IPS DF 6.9 (cell line): Measurements from ENCODE around the gene COX4I1.

Source experiments
- DNase-seq: peaks from one replicate; pipeline ENCODE4 v3.0.0-alpha.2; 2013; ENCODE audit warnings: low read depth, low spot score
- H3K27ac ChIP-seq: one replicate; pipeline ENCODE4 v1.5.1; 2013; ENCODE audit warnings: low read length, control low read depth
- H3K27me3 ChIP-seq: 2 replicates; pipeline ENCODE4 v1.6.1; 2013; ENCODE audit warnings: mild to moderate bottlenecking, low read length; ENCODE audit not compliant: control insufficient read depth, insufficient read depth
- H3K36me3 ChIP-seq: 2 replicates; pipeline ENCODE4 v1.6.1; 2013; ENCODE audit warnings: low read length; ENCODE audit not compliant: control insufficient read depth, insufficient read depth
- H3K4me1 ChIP-seq: 2 replicates; pipeline ENCODE4 v1.6.1; 2013; ENCODE audit warnings: low read length; ENCODE audit not compliant: control insufficient read depth, insufficient read depth
- H3K4me3 ChIP-seq: 2 replicates; pipeline ENCODE4 v1.5.1; 2013; ENCODE audit warnings: mild to moderate bottlenecking, low read length
- H3K9me3 ChIP-seq: 2 replicates; pipeline ENCODE4 v1.6.1; 2013; ENCODE audit warnings: low read length, inconsistent platforms; ENCODE audit not compliant: control insufficient read depth, insufficient read depth
- WGBS: extraction: QIAGEN DNeasy Blood & Tissue Kit; methylation state at CpG from one replicate; pipeline ENCODE4 v1.1.7; 2013; ENCODE audit warnings: mixed read lengths, missing lambda C conversion rate; ENCODE audit not compliant: insufficient read length, insufficient coverage; 5-methylcytosine and 5-hydroxymethylcytosine counted together

COX4I1 gene

GRCh38 chr16:85755929-85756768 lies 43.3 kb upstream of the COX4I1 start:
- peaks cover 6% of the 10 kb centered on the region for H3K27me3 ChIP-seq
- DNase-seq, result no peak
- H3K9me3 ChIP-seq, result no peaks in the 10 kb centered on the region
- no peaks in the 10 kb centered on the region for H3K36me3 ChIP-seq
- no peak overlapping the region for H3K4me3 ChIP-seq
- H3K4me1 ChIP-seq, result peaks cover 9% of the 10 kb centered on the region
- no CpG with 5 or more reads among the region's 25 CpGs for WGBS
- no peak overlapping the region for H3K27ac ChIP-seq

GRCh38 chr16:85757341-85757822 lies 42.1 kb upstream of the COX4I1 start:
- Histone ChIP-seq H3K9me3 (no peaks in the 10 kb centered on the region), H3K27ac (no peak overlapping the region), H3K4me3 (no peak overlapping the region), H3K4me1 (peaks cover 4% of the 10 kb centered on the region), H3K36me3 (no peaks in the 10 kb centered on the region), H3K27me3 (no peaks in the 10 kb centered on the region)
- WGBS, result no CpG with 5 or more reads among the region's 7 CpGs
- no peak for DNase-seq

GRCh38 chr16:85759136-85759535 lies 40.4 kb upstream of the COX4I1 start:
- H3K36me3 ChIP-seq, result no peaks in the 10 kb centered on the region
- DNase-seq, result no peak
- no peaks in the 10 kb centered on the region for H3K9me3 ChIP-seq
- no peaks in the 10 kb centered on the region; the same call in 1 of the 2 replicates for H3K4me1 ChIP-seq
- H3K4me3 ChIP-seq, result no peak overlapping the region
- H3K27ac ChIP-seq, result no peak overlapping the region
- H3K27me3 ChIP-seq, result no peaks in the 10 kb centered on the region
- WGBS, result no CpG with 5 or more reads among the region's 16 CpGs

GRCh38 chr16:85759631-85760419 lies 39.7 kb upstream of the COX4I1 start:
- no peak for DNase-seq
- Histone ChIP-seq H3K36me3 (no peaks in the 10 kb centered on the region), H3K9me3 (no peaks in the 10 kb centered on the region), H3K4me1 (no peaks in the 10 kb centered on the region), H3K4me3 (no peak overlapping the region), H3K27ac (no peak overlapping the region), H3K27me3 (no peaks in the 10 kb centered on the region)
- WGBS, result no CpG with 5 or more reads among the region's 20 CpGs

- no peak overlapping the region for H3K27ac ChIP-seq
Measured at GRCh38 chr16:85761861-85762260, 37.6 kb upstream of the COX4I1 start.

GRCh38 chr16:85762970-85763369 lies 36.5 kb upstream of the COX4I1 start:
- no CpG with 5 or more reads among the region's 12 CpGs for WGBS

More at GRCh38 chr16:85761861-85762260, 37.6 kb upstream of the COX4I1 start:
- no peaks in the 10 kb centered on the region for H3K36me3 ChIP-seq
- DNase-seq, result no peak
- no peaks in the 10 kb centered on the region for H3K27me3 ChIP-seq
- no peaks in the 10 kb centered on the region for H3K9me3 ChIP-seq
- no CpG with 5 or more reads among the region's 6 CpGs for WGBS
- no peaks in the 10 kb centered on the region for H3K4me1 ChIP-seq
- H3K4me3 ChIP-seq, result no peak overlapping the region

GRCh38 chr16:85763616-85764015 lies 35.9 kb upstream of the COX4I1 start:
- no peak overlapping the region for H3K27ac ChIP-seq
- H3K27me3 ChIP-seq, result no peaks in the 10 kb centered on the region
- DNase-seq, result no peak
- H3K9me3 ChIP-seq, result no peaks in the 10 kb centered on the region
- H3K36me3 ChIP-seq, result no peaks in the 10 kb centered on the region
- no peak overlapping the region for H3K4me3 ChIP-seq
- no CpG with 5 or more reads among the region's 2 CpGs for WGBS
- H3K4me1 ChIP-seq, result peaks cover 7% of the 10 kb centered on the region; the same call in 1 of the 2 replicates

More at GRCh38 chr16:85762970-85763369, 36.5 kb upstream of the COX4I1 start:
- Histone ChIP-seq H3K9me3 (no peaks in the 10 kb centered on the region), H3K4me3 (no peak overlapping the region), H3K27ac (no peak overlapping the region), H3K36me3 (no peaks in the 10 kb centered on the region), H3K4me1 (peaks cover 1% of the 10 kb centered on the region; the same call in 1 of the 2 replicates), H3K27me3 (no peaks in the 10 kb centered on the region)
- DNase-seq, result no peak

- DNase-seq, result no peak
- Histone ChIP-seq H3K4me1 (peaks cover 7% of the 10 kb centered on the region; the same call in 1 of the 2 replicates), H3K27ac (no peak overlapping the region), H3K27me3 (no peaks in the 10 kb centered on the region), H3K36me3 (no peaks in the 10 kb centered on the region), H3K4me3 (no peak overlapping the region), H3K9me3 (no peaks in the 10 kb centered on the region)
- WGBS, result no CpG with 5 or more reads among the region's 8 CpGs
Measured at GRCh38 chr16:85765211-85765610, 34.3 kb upstream of the COX4I1 start.

- Histone ChIP-seq H3K36me3 (no peaks in the 10 kb centered on the region), H3K27me3 (no peaks in the 10 kb centered on the region), H3K27ac (no peak overlapping the region), H3K4me3 (no peak overlapping the region), H3K9me3 (no peaks in the 10 kb centered on the region), H3K4me1 (peaks cover 7% of the 10 kb centered on the region; the same call in 1 of the 2 replicates)
- no peak for DNase-seq
- WGBS, result no CpG with 5 or more reads among the region's 8 CpGs
Measured at GRCh38 chr16:85765767-85766166, 33.7 kb upstream of the COX4I1 start.

GRCh38 chr16:85767531-85767930 lies 32.0 kb upstream of the COX4I1 start:
- Histone ChIP-seq H3K27ac (no peak overlapping the region), H3K4me3 (no peak overlapping the region), H3K4me1 (peaks cover 7% of the 10 kb centered on the region; the same call in 1 of the 2 replicates), H3K36me3 (no peaks in the 10 kb centered on the region), H3K27me3 (no peaks in the 10 kb centered on the region), H3K9me3 (no peaks in the 10 kb centered on the region)
- no peak for DNase-seq
- no CpG with 5 or more reads among the region's 8 CpGs for WGBS
